Measurements from ENCODE around the gene HDAC4.

Gene HDAC4

DNA sequence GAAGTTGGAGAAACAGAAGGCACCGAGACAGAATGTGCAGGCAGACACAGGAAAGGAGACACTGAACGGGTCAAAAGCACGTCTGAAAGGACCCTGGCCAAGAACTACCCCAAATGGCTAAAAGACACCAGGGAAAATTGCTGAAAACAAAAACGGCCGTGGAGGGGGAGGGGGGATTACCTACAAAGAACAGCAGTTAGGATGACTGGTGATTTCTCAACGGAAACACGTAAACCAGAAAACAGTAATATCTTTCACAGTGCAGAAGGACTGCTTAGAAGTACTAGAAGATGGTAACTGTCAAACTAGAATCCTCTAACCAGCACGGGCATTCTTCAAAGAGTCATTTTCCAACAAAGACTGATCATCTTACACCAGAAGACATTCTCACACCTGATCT is 142.6 kb downstream of the HDAC4 start:
- no peak overlapping the region for H3K27ac ChIP-seq
- TF ChIP-seq ZFX (IDR thresholded peaks at IDR 0.05; ENCODE audit: borderline replicate concordance) = no peak
- TF ChIP-seq, protein P1, sequence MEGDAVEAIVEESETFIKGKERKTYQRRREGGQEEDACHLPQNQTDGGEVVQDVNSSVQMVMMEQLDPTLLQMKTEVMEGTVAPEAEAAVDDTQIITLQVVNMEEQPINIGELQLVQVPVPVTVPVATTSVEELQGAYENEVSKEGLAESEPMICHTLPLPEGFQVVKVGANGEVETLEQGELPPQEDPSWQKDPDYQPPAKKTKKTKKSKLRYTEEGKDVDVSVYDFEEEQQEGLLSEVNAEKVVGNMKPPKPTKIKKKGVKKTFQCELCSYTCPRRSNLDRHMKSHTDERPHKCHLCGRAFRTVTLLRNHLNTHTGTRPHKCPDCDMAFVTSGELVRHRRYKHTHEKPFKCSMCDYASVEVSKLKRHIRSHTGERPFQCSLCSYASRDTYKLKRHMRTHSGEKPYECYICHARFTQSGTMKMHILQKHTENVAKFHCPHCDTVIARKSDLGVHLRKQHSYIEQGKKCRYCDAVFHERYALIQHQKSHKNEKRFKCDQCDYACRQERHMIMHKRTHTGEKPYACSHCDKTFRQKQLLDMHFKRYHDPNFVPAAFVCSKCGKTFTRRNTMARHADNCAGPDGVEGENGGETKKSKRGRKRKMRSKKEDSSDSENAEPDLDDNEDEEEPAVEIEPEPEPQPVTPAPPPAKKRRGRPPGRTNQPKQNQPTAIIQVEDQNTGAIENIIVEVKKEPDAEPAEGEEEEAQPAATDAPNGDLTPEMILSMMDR (IDR thresholded peaks at IDR 0.05) = no peak

DNA sequence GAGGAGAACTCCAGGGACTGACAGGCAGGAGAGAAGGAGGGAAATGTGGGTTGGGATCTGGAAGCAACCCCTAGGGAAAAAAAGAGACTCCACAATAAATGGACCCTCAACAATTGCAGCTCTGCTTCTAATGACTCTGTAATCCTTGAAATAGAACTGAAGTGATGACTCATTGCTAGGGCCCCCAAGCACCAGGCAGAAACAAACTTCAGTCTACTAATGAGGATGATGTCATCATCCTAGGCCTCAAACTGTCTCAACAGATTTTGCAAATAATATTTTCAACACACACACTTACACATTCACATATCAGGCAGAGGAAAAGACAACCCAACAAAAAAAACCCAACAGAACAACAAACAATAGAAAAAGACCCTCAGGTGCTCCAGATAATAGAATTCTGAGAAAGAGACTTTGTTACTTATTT is 143.3 kb downstream of the HDAC4 start:
- H3K27ac ChIP-seq = no peak overlapping the region

DNA sequence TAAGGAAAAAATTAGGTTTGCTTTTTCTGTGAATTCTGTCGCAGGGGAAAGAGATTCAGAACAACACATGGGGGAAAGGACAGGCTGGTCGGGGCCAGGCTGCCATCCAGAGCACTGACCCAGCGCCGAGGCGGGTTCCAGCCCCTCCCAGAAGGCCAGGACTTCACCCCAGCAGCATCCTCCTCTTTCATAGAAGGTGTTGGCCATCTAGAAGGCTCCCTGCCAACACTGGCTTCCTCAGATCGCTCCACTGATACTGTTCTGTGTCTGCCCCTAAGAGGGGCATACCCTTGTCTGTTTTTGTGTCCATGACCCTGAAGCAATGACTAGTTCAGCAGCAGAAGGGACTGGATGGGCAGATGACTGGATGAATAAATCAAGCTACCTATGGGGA is 144.5 kb downstream of the HDAC4 start:
- TF ChIP-seq, protein P1 (IDR thresholded peaks at IDR 0.05) = no peak
- TF ChIP-seq ZFX (IDR thresholded peaks at IDR 0.05; ENCODE audit: borderline replicate concordance) = no peak
- H3K27ac ChIP-seq = no peak overlapping the region

More for the DNA sequence above, 143.3 kb downstream of the HDAC4 start:
- TF ChIP-seq, protein P1 (IDR thresholded peaks at IDR 0.05) = no peak
- TF ChIP-seq ZFX (IDR thresholded peaks at IDR 0.05; ENCODE audit: borderline replicate concordance) = no peak

DNA sequence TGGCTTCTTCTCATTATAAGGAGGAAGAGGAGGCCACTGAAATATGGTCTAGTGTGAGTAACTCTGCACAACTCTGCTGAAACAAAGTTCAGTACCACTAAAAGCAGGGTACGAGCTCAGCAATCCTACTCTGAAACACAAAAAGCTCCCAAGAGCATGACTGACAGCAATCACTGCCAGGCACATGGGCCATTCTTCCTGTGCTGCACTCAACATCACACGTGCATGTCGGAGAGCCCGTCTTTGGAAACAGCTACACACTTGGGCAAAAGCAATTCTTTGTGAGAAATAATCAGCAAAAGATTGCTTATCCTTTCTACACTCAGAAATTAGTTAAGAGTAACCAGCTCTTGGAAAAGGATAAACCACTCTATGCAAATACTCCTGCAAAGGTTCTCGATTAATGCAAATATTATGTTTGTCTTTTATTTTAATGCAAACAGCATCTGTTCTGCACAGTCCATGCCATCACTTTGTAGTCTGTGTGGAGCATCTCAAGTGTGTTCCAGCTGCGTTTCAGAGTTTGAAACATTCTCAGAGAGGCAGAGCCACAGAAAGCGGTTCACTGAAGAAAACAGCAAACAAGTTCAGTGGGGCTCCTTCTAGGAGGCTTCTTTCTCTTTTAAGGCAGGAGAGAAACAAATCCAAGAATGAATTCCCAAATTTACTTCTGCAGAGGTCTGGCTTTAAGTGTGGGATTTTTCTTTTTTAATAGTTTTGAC is 145.0 kb downstream of the HDAC4 start:
- H3K27ac ChIP-seq = no peak overlapping the region
- TF ChIP-seq, protein P1 (IDR thresholded peaks at IDR 0.05) = no peak
- TF ChIP-seq ZFX (IDR thresholded peaks at IDR 0.05; ENCODE audit: borderline replicate concordance) = no peak

DNA sequence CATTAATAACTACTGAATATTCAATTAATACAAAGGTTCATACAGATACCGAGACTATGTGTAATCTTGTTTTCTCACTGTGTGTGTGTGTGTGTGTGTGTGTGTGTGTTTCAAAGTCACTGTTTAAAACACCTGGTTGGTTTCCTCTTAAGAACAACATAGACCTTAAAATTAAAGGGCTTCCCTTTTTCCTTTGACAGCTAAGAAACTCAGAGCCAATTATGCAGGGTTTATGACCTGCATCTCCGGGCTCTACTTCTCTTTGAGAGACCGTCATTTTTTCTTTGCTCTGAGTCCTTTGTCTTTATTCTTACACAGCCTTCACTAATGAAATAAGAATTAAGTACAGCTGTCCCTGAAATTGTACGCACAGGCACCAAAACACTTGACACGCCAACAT is 145.6 kb downstream of the HDAC4 start:
- H3K27ac ChIP-seq = no peak overlapping the region

DNA sequence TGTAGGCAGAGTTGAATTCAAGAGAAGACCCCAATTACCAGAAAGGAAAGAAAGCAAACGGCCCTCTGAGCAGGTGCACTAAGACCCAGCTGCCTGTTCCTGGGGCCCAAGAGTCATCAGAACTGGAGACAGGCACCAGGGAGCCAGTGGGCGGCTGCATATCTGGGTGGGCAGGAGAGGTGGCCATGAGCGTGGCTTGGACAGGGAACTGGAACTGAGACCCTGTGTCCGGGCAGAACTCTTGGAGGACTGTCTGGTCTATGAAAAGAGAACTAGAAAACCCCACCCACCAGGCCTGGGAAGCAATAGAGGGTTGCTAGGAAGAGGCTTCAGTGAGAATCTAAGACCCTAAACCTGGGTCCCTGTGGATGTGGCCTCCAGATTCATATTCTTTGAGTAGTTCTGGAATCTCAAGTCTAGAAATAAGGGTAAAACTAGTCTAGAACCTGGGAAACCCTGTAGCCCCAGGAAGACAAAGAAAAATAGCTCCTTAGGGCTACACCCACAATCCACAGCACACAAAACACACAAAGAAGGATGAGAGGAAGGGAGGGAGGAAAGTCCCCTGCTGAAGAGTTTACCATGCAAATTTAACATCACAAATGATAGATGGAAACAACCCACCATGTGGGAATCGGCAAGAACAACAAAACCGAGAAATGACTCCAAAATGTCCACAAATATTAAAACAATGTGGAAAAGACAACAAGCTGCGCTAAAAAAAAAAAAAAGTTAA is 147.0 kb downstream of the HDAC4 start:
- no peak overlapping the region for H3K27ac ChIP-seq
- TF ChIP-seq, protein P1 (IDR thresholded peaks at IDR 0.05) = no peak

More for the DNA sequence above, 145.6 kb downstream of the HDAC4 start:
- TF ChIP-seq, protein P1 (IDR thresholded peaks at IDR 0.05) = no peak
- no peak for TF ChIP-seq ZFX (IDR thresholded peaks at IDR 0.05; ENCODE audit: borderline replicate concordance)

DNA sequence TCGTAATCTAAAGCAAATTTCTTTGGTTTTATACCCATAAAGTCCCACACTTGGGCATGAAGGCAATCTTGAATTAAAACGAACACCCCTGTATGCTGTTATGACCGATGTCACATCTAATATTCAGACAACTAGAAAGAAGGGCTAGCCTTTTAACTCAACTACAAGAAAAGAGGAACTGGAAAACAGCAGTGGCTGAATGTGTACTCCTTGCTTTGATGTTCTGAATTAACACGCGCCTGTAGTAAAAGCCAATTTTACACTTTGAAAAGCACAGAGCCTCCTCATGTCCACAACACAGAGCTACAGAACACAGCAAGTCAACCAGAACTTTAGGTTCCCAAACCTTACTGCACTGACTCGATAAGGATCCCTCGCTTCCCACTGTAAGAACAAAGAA is 147.6 kb downstream of the HDAC4 start:
- H3K27ac ChIP-seq = no peak overlapping the region
- TF ChIP-seq, protein P1 (IDR thresholded peaks at IDR 0.05) = no peak
- no peak for TF ChIP-seq ZFX (IDR thresholded peaks at IDR 0.05; ENCODE audit: borderline replicate concordance)

Data from 22Rv1 (cell line).